ENCODE data around the gene NXPE4.

GRCh38 chr11:114564831-114565230 is 30.8 kb downstream of the NXPE4 start:
- TF ChIP-seq CTCF (IDR thresholded peaks at IDR 0.05) (no peak), REST (IDR thresholded peaks at IDR 0.05; ENCODE audit: insufficient read depth in 1 of 2, low read depth in 2 of 2, low read length in 1 of 2) (no peak), POLR2AphosphoS5 (IDR thresholded peaks at IDR 0.05; ENCODE audit: low read depth, low read length) (no peak), SIN3A (IDR thresholded peaks at IDR 0.05; ENCODE audit: borderline replicate concordance, insufficient read depth, low read depth, low read length) (no peak), TCF7L2 (IDR thresholded peaks at IDR 0.05; ENCODE audit: low read depth, low read length) (no peak)

Measured in Panc1 (cell line).